ENCODE results near the gene PPIB.

The PPIB gene

DNA sequence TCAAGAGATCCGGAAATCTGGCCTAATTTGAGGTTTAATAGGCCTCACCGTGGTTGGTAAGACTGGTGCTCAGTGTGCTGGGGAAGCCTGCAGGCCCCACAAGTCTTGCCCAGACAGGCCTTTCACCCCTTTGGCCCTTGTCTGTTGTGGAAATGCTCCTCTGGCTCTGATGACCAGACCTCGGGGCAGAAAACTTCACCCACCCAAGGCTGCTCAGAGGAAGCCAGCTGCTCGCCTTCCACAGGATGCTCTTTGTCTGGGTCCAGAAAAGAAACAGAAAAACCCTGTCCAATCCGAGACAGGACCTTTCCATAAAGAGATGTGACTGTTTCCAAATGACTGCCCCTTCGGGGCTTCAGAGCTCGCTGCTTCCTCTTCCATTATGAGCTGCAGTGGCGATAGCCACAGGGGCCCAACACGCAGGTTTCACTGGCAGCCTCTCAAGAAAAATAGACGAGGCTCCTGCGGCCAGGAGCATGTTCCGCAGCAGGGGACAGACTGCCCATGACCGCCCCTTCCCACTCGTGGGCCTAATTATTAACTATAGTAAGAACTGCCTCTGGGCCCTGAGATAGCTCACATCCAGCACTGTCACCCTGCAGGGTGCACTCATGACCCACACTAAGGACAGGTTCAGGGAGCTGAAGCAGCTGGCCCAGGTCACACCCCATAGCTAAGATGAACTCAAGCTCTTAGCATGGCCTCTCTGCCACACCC is 18.1 kb downstream of the PPIB start:
- TF ChIP-seq, protein P1, sequence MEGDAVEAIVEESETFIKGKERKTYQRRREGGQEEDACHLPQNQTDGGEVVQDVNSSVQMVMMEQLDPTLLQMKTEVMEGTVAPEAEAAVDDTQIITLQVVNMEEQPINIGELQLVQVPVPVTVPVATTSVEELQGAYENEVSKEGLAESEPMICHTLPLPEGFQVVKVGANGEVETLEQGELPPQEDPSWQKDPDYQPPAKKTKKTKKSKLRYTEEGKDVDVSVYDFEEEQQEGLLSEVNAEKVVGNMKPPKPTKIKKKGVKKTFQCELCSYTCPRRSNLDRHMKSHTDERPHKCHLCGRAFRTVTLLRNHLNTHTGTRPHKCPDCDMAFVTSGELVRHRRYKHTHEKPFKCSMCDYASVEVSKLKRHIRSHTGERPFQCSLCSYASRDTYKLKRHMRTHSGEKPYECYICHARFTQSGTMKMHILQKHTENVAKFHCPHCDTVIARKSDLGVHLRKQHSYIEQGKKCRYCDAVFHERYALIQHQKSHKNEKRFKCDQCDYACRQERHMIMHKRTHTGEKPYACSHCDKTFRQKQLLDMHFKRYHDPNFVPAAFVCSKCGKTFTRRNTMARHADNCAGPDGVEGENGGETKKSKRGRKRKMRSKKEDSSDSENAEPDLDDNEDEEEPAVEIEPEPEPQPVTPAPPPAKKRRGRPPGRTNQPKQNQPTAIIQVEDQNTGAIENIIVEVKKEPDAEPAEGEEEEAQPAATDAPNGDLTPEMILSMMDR (conservative IDR thresholded peaks at IDR 0.05; ENCODE audit: low read length) = no peak
- no peak for DNase-seq (ENCODE audit: low read depth)
- no peak overlapping the region for H3K4me3 ChIP-seq (ENCODE audit: low read length)

DNA sequence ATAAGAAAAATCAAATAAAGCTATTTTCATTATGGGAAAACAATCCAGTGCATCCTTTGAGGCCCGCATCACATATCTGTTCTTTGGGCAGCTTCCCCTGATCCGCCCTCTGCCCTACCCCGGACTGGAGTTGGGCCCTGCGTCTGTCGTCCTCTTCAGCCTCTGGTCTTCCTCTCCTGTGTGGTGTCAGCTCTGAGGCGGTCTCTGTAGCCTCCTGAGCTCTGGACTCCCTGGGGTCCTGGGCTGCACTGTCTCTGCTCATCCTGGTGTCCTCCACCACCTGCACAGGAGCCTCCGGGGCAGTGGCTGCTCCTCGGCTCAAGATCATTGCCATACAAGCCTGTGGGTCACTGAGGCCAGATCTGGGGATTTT is 18.6 kb downstream of the PPIB start:
- TF ChIP-seq, protein P1 (conservative IDR thresholded peaks at IDR 0.05; ENCODE audit: low read length) = no peak
- no peak for DNase-seq (ENCODE audit: low read depth)
- no peak overlapping the region for H3K4me3 ChIP-seq (ENCODE audit: low read length)

DNA sequence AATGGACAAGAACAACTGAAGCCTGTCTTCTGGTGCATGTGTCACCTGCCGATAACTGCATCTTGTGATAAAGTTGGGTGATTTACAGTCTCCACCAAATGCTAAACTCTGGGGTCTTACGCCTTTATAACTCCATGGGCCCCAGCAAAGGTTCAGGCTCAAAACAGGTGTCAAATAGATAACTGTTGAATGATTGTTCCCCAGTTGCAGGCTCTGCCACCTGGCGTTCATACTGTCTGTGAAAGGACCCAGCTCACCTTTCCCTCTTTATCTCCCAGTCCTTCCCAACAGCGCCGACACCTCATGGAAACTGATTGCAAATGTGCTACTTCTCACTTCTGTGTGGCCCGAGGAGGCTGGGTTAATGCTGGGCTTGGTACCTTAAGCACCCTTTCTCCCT is 19.5 kb downstream of the PPIB start:
- H3K4me3 ChIP-seq (ENCODE audit: low read length) = no peak overlapping the region
- TF ChIP-seq, protein P1 (conservative IDR thresholded peaks at IDR 0.05; ENCODE audit: low read length) = no peak
- no peak for DNase-seq (ENCODE audit: low read depth)

DNA sequence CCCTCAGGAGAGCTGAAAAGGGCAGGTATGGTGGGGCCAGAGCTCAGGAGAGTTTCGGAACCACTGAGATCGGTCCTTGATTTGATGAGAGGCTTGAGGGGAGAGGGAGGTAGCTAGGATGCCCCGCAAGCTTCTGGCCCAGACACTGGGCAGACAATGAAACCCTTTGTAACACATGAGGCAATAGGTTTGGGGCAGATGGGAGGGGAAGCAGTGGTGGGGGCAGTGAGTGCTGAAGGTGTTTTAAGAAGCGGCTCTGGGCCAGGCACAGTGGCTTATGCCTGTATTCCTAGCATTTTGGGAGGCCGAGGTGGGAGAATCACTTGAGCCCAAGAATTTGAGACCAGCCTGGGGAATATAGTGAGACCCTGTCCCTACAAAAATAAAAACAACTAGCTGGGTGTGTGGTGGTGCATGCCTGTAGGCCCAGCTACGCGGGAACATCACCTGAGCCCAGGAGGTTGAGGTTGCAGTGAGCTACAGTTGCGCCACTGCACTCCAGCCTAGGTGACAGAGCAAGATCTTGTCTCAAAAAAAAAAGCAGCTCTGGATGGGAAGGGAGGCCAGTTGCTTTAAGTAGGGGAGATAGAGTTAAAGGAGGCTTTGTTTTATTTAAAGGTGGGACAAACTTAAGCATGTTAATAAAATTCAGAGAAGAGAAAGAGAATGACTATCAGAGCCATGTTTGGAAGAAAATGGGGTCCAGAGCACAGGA is 20.9 kb downstream of the PPIB start:
- DNase-seq (ENCODE audit: low read depth) = no peak
- TF ChIP-seq, protein P1 (conservative IDR thresholded peaks at IDR 0.05; ENCODE audit: low read length) = no peak
- H3K4me3 ChIP-seq (ENCODE audit: low read length) = no peak overlapping the region

DNA sequence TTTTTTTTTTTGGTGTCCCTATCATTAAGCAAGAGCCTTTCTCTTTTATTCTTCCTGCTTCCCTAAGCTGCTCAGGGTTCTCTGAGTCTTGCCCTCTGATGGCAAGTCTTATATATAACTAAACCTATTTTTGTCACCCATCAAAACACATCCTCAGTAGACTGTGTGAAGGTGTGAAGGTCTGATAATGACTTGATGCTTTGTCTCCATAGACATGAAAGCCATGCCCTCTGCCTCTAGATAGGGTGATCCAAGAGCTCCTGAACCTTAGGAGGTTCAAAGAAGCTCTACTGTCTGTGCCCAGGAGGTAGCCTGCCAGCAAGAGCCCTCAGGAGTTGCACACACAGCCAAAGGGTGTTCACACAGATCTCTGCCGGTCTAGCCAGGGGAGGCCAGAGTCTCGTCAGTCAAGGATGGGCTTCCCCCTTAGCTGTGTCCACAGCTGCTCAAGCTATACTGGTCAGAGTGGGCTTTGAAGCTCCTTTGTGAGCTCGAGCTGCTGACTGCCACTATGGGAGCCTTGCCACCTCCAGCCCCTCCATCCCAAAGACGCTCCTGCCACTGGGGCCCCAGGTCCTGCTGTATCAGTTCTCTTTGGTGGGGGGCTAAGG is 24.4 kb downstream of the PPIB start:
- TF ChIP-seq, protein P1 (conservative IDR thresholded peaks at IDR 0.05; ENCODE audit: low read length) = no peak
- no peak for DNase-seq (ENCODE audit: low read depth)
- no peak overlapping the region for H3K4me3 ChIP-seq (ENCODE audit: low read length)

DNA sequence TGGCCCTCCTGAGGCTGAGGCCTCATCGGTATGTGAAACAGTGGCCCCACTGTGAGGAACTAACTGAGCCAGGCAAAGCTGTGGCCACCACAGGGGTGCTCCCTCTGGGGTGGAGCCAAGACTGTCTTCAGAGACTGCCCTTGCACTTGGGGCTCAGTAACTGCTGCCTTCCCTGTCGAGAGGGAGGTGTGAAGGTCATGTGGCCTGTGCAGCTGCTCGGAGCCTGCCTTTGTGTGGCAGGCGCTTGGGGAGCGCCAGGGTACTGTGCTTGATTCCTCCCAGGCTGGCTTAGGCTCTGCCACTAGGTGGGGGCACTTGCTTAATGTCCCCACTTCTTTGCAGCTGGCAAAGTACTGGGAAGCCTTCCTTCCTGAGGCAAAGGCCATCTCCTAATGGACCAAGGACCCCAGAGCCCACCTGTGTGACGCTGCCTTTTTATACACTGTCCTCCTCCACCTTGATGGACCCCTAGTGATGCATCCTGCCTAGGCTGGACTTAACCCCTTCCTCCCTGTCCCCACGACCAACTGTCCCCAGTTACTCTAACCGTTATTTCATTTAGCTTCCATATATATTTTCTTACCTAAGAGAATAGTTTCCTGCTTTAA is 25.5 kb downstream of the PPIB start:
- no peak for DNase-seq (ENCODE audit: low read depth)
- TF ChIP-seq, protein P1 (conservative IDR thresholded peaks at IDR 0.05; ENCODE audit: low read length) = no peak
- H3K4me3 ChIP-seq (ENCODE audit: low read length) = no peak overlapping the region

Measured in AG10803 (cell line).